ENCODE measurements around the gene ZNF836.
"Not testable (repeated sequence)": the region's sequence is repeated elsewhere in the genome, so short reads cannot be mapped to it uniquely, and the experiment has no call there.

Gene ZNF836

DNA sequence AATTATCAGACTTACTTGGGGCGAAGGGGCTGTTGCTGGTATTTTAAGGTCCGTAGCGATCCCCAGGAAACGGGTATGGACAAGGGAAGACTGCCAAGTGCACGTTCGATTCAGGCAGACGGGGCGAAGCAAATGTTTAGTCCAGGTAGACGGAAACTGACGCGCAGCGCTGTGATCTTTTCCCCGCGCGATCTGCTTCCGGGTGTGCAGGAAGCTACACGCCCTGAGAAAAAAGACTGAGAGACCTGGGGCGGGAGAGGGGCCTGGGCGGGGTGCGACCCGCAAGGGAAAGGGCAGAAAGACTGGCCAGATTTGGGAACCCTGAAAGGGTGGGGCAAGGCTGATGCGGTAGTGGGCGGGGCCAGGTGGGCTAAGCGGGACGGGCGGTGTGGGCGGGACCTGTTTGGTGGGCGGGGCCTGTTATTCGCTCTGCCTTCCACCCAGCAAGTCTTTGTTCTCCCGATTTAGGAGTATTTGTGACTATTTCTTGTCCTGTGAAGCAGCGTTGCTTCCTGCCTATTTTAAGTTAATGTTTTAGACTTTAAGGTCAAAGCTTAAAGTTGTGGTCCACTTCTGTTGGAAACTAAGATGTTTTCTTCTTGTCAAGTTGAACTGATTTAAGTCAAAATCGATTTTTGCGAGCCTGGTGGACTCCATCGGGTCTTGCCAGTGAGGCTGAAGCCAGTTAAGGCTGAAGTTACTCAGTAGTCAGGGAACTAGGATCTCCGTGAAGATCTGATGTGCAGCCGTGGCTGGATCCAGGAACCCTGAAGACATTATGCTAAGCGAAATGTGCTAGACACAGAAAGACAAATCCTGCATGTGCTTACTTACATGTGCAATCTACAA, at the start of gene ZNF836:
ZNF836 (minus strand) TSS at position 301 of the 849 bp plus-strand sequence. CDS start 3,549 bp downstream, outside the sequence.
- peak; percentile 47 for DNase-seq

DNA sequence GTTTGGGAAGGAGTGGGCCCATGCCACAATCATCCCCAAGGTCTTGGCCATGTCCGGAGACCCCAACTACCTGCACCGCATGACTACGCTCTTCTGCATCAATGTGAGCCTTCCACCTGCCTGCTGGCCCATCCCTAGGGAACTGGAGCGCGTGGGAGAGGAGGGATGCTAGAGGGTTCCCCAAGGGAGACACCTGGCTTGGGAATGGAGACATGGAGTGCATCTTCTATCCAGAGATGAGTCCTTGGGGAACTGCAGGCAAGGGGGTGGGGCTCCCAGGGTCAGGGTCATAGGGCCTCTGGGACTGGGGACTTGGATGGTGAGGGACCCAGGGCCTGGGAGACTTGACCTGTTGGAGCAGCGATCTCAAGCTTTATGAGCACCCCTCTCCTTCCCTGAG, 49.6 kb upstream of the ZNF836 start:
- DNase-seq, result no peak

DNA sequence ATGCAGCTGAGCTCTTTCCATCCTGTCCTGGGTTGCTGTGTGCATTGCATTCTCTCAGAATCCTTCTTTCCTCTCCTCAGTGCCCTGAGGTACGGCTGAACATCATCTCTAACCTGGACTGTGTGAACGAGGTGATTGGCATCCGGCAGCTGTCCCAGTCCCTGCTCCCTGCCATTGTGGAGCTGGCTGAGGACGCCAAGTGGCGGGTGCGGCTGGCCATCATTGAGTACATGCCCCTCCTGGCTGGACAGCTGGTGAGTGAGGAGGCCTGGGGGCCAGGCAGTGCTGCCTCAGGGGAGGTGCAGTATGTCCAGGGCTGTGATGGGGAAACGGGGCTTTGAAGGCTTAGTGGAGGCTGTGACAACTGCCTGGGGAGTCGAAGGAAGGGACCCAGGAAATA, 48.2 kb upstream of the ZNF836 start:
- no peak for DNase-seq

- no peak for DNase-seq
These were observed 46.2 kb upstream of the ZNF836 start for GRCh38 chr19:52217576-52217975.

DNA sequence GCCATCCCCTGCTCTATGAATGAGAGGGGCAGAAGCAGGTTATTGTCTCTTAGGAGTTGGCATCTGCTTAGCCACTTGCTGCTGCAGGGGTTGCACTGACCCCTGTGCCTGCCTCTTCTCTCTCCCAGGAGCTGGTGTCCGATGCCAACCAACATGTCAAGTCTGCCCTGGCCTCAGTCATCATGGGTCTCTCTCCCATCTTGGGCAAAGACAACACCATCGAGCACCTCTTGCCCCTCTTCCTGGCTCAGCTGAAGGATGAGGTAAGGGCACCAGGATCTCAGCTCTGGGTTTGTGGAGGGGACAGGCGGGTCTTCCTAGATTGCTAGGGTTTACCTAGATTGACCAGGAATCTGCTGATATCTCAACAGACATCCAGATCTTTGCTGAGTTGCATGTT, 45.0 kb upstream of the ZNF836 start:
- no peak for DNase-seq

GRCh38 chr19:52214241-52214640, 42.8 kb upstream of the ZNF836 start:
- DNase-seq, result no peak

- no peak for DNase-seq
These were observed 41.3 kb upstream of the ZNF836 start for GRCh38 chr19:52212572-52213255.

- no peak for DNase-seq
These were observed 40.6 kb upstream of the ZNF836 start for GRCh38 chr19:52211926-52212571.

DNA sequence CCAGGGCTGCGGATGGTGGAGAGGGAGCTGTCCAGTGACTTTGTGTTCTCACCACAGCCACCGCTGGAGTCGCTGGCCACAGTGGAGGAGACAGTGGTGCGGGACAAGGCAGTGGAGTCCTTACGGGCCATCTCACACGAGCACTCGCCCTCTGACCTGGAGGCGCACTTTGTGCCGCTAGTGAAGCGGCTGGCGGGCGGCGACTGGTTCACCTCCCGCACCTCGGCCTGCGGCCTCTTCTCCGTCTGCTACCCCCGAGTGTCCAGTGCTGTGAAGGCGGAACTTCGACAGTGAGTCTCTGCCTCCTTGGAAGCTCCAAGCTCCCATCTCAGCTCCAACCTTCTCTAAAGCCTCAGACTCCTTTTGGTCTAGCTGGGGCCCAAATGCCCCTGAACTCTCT, 39.8 kb upstream of the ZNF836 start:
- DNase-seq, result no peak

DNA sequence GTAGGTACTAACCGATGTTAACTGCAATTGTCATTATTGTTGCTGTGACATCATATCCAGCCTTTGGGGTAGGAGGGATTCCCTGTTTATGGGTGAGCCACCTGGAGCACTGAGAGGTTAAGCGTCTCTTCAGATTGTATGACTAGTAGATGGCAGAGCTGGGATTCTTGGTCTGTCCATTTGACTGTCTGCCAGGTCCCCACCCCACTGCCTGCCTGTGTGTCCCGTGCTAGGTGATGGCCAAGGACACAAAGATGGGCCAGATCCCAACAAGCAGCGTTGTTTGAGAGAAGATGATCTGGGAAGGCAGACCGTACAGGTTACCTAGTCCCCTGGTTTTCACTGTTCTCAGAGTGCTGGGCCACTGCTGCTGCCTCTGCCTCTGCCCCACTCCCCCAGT, 35.1 kb upstream of the ZNF836 start:
- no peak for DNase-seq

DNA sequence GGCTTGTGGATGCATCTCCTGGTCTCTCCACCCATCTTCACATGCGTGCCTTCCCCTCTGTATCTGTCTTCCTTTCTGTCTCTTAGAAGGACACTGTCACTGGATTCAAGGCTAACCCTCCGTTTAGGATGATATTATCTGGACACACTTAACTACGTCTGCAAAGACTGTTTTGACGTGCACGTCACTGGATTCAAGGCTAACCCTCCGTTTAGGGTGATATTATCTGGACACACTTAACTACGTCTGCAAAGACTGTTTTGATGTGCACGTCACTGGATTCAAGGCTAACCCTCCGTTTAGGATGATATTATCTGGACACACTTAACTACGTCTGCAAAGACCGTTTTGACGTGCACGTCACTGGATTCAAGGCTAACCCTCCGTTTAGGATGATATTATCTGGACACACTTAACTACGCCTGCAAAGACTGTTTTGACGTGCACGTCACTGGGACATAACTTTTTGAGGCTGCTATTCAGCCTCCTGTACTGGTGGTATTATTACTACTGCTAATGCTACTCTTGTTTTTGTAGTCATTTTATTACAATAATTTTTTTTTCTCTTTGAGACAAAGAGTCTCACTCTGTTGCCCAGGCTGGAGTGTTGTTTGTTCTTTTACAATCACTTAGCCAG, 29.5 kb upstream of the ZNF836 start:
- not testable (repeated sequence) for DNase-seq

DNA sequence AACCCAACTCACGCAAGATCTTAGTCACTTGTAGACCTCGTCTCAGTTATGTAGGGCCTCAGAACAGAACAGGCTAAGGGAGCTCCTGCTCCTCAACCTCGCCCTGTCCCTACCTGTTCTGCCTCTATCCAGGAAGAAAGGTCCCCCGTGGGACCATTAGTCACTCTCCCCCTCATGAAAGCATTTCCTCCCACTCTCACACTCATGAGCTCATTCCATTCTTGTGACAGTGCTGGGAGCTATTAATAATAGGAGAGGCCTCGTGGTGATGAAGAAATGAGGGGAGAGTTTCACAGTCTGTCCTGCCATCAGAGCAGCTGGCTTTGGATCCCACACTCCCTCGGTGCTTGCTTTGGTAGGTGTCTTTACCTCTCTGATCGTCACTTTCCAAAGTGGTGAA, 28.6 kb upstream of the ZNF836 start:
- no peak for DNase-seq

DNA sequence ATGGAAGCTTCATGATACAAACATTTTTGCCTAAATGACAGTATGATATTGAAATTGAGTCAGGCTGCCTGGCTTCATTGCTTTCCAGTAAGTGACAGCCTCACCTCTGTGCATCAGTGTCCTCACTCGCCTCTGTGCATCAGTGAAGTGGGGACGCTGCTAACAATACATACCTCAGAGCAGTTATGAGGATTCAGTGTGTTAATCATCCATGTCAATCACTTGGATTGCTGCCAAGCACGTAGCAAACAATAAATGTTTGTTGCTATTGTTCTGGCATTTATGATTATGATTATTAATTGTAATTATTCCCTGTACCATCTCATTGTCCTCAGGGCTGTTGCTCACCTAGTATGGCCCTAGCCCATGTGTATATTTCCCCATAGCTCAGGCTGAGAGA, 27.3 kb upstream of the ZNF836 start:
- DNase-seq, result no peak

- DNase-seq, result no peak
These were observed 26.5 kb upstream of the ZNF836 start for GRCh38 chr19:52197964-52198363.

DNA sequence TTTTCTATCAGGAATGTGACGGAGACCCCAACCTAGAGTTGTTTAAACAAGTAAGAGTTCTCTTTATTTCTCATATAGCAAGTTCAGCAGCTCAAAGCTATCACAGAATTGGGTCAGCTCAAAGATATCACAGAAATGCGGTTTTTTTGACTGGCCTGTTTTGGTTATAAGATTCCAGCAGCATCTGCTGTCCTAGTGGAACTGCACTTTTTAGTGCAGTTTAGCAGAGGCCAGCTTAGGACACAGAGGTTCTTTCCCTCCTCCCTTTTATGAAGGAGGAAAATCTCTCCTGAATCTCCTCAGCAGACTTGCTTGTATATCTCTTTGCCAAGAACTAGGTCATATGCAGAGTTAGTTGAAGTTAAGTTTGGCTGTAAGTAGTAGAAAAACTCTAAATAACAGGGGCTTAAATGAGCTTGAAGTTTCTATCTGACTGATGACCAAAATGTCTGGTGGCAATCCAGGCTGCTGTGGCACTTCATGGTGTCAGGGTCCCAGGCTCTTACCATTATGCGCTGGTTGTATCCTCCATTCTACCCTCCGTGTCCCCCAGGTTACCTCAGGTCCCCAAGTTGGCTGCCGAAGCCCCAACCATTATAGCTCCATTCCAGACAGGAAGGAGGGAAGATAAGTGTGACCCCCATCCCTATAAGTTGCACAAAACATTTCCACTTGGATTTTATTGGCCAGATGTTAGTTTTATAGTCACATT, 25.0 kb upstream of the ZNF836 start:
- DNase-seq, result no peak

DNA sequence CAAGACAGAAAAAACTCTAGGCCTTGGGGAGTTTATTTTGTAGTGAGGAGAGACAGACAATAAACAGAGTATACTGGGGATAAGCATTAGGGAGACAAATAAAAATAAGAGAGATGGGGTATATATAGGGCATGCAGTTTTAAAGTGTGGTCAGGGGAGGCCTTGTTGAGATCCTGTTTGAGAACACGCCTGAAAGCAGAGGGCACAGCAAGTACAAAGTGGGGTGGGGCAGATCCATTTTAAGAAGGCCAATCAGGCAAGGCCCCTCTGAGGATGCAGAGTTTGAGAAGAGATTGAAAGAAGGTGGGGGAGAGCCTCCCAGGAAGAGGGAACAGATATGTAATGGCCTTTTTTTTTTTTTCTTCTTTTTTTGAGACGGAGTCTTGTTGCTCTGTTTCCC, 20.5 kb upstream of the ZNF836 start:
- no peak for DNase-seq

- no peak for DNase-seq
These were observed 20.0 kb upstream of the ZNF836 start for GRCh38 chr19:52191389-52191788.

- DNase-seq, result no peak
These were observed 19.3 kb upstream of the ZNF836 start for GRCh38 chr19:52190487-52191293.

DNA sequence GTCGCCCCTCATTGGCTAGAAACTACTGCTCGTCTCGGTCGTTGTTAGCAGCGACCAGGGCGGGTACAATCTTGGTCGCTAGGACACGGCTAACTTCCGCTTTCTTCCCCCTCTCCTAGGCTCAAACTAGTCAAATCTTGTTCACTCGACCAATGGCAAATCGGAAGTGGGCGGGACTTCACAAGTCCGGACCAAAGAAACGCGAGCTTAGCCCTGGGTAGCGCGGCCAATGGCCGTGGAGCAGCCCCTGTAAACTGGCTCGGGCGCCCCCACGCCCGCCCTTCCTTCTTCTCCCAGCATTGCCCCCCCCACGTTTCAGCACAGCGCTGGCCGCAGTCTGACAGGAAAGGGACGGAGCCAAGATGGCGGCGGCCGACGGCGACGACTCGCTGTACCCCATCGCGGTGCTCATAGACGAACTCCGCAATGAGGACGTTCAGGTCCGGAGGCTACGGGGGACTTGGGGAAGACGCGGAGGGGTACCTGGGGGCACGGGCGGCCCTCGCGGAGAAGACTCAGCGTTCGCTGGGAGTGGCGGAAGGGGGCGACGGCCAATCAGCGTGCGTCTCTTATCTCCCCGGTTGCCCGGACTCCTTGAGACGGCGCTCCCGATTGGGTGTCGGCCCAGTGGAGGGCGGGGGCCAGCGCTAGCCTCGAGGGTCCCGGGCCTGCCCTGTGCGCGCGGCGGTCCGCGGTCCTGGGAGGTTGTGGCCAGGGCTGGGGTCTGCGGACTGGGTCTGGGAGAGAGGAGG, 18.5 kb upstream of the ZNF836 start, which contains the start of gene PPP2R1A:
PPP2R1A (plus strand) TSS at position 318 of the 752 bp plus-strand sequence; CDS start at position 363, 45 bp downstream.
- peak; percentile 100 for DNase-seq

- no peak for DNase-seq
These were observed 17.7 kb upstream of the ZNF836 start for GRCh38 chr19:52188822-52189734.

Data from GDM1 (cell line).